Measurements from ENCODE around the gene SAPCD2. TPM values are rescaled to one million over a fixed set of nuclear protein-coding genes. Genes with fewer than 3 reads are reported as not detected.
A peak's percentile ranks its signal among the peaks of the same experiment; 100 is the strongest.
"Not testable (repeated sequence)": the region's sequence is repeated elsewhere in the genome, so short reads cannot be mapped to it uniquely, and the experiment has no call there.

SAPCD2 gene
- total RNA-seq, 1 donor from 2014 or later: 0.22 TPM

DNA sequence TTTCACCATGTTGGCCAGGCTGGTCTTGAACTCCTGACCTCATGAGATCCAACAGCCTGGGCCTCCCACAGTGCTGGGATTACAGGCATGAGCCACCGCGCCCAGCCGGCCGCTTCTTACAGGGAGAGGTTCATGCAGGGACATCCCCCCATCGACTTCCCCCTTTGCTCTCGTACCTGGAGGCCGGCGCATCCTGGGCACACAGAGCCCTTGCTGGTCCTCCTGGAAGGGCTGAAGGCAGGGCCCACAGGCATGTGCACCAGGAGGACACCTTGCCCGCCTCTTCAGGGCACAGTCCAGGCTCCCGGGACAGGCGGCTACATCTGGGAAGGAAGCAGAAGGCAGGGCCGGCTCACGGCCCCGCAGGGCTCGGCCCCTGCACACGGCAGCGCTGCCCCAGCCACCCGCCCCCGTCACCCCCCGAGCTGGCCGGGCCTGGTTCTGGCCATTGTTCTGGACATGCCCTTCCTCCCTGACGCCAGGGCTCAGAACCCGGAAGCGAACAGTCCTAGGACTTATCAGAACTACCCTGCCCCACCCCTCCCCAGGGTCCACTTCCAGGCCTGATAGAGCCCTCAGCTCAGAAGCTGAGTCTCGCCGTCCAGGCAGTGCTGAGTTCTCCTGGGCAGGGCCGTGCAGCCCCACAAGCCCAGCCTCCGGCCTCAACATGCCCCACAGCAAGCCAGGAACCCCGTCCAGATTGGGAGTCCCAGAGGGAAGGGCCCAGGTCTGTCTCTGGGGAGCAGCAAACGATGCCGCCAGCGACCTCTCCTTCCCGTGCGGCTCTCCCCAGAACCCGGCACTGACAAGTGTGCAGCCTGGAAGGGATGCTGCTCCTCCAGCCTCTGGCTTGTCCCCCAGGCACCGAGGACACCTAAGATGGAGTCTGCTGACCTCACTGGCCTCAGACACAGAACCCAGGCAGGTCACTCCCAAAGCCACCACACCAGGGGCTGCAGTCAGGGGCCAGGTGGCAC lies 27.3 kb downstream of the SAPCD2 start:
- ATAC-seq (no peak), DNase-seq (ENCODE audit: missing footprints) (no peak)
- intact Hi-C loops (cut with DNase I): no loop called here

DNA sequence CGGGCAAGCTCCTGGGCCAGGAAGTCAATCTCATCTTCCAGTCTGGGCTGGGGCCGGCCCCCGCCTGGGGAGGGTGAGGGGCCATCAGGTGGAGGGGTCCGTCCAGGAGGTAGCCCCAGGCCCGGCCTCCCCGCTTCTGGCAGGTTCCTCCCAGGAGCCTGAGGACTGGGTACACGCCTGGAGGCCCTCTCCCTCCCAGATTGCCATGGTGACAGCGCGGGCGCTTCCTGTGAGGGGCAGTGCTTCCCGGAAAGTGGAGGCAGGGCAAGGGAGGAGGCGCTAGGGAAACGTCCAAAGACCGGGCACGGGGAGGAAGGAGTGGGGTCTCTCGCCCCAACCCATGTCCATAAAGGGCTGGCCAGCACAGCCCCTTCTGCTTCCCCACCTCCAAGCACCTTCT lies 29.2 kb downstream of the SAPCD2 start:
- intact Hi-C loops (cut with DNase I): no loop called here
- no peak for DNase-seq (ENCODE audit: missing footprints)
- no peak for ATAC-seq

DNA sequence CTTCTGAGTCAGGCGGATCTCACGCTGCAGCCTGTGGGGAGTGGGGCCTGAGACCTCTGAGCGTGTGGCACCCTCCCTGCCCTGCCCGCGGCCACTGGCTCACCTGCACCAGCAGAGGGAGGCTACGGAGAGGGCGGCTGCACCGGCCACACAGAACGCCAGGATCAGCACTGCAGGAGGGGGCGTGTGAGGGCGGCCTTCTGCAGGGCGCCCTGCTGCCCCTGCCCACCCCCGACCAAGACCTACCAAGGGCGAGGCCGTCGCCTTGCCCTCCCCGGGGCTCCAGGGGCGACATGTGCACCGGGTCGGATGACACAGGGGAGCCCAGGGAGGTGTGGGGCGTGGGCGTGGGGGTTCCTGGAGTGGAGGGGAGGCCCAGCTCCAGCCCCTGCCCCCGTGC lies 29.8 kb downstream of the SAPCD2 start:
- intact Hi-C loops (cut with DNase I): no loop called here
- ATAC-seq (no peak), DNase-seq (ENCODE audit: missing footprints) (no peak)

DNA sequence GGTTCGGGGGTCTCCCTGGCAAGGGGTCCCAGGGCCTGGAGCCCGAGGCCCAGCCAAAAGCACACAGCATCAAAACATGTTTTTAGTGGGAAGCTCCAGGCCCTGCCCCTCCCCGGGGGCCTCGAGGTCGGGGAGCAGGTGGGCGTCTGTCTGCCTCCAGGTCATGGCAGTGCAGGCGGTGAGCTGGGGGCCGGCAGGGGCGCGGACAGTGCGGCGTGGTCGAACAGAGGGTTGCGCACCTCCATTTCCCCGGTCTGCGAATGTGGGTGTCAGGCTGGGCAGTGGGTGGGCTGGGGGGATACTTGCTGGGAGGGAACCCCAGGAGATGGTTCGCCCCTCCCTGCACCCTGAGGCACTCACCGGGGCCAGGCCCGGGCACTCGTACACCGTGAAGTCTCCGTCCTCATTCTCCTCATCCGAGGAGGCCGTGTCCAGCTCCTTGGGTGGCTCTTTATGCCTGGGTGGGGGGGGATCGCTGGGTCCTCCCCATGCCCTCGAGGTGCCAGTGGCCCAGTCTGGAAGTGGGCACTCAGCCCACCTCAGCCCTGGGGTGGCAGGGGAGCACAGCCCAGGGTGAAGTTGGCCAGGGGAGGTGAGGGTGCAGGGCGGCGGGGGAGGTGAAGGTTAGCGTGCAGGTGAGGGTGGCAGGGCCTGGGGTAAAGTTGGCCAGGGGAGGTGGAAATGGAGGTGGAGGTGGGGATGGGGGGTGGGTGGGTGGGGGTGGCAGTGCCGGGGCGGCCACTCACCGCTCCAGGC lies 30.6 kb downstream of the SAPCD2 start:
- intact Hi-C loops (cut with DNase I): no loop called here
- DNase-seq (ENCODE audit: missing footprints) (no peak), ATAC-seq (no peak)

DNA sequence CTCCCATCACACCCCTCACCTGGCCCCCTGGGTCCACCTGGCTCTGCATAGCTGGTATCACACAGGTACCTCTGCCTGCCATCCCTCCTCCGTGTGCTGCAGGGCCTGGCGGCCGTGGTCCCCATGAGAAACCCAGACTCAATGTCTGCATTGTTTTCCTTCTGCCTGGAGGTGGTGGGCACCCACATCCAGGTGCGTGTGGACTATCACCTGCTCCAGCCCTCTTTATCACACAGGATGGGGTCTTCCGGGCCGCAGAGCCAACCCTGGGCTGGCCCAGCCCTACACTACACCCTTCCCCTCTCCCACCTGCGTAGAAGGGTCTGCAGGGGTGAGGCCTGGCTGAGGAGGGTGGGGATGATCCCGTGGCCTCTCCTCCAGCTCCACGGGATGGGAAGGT lies 31.4 kb downstream of the SAPCD2 start:
- DNase-seq (ENCODE audit: missing footprints) (no peak), ATAC-seq (no peak)
- intact Hi-C loops (cut with DNase I): no loop called here

DNA sequence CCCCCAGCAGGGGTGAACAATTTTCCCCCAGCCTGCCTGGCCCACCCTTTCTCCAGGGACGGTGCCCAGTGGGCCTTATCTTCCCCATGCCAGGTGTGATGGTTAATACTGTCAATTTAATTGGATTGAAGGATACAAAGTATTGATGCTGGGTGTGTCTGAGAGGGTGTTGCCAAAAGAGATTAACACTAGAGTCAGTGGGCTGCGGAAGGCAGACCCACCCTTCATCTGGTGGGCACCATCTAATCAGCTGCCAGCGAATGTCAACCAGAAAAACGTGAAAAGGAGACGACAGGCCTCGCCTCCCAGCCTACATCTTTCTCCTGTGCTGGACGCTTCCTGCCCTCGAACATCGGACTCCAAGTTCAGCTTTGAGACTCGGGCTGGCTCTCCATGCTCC lies 32.9 kb downstream of the SAPCD2 start:
- intact Hi-C loops (cut with DNase I): no loop called here

DNA sequence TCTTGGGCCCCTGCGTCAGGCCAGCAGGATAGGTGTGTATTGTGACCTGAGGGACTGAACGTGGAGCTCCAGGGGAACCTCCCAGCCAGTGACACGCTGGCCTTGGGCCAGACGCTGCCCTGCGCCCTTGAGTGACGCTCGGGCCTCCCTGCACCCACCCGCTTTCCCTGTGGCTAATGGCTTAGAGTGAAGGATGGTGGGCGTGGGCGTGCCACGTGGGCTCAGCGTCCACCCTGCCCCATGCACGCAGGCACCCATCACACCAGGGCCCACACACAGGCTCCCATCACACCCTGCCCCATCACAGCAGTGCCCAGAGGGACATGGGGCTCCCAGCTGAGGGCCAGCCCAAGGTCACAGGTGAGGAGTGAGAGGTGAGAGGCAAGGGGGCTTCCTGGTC lies 33.3 kb downstream of the SAPCD2 start:
- ATAC-seq (no peak), DNase-seq (ENCODE audit: missing footprints) (no peak)

More for the DNA sequence above, 32.9 kb downstream of the SAPCD2 start:
- DNase-seq (ENCODE audit: missing footprints) (no peak), ATAC-seq (no peak)

DNA sequence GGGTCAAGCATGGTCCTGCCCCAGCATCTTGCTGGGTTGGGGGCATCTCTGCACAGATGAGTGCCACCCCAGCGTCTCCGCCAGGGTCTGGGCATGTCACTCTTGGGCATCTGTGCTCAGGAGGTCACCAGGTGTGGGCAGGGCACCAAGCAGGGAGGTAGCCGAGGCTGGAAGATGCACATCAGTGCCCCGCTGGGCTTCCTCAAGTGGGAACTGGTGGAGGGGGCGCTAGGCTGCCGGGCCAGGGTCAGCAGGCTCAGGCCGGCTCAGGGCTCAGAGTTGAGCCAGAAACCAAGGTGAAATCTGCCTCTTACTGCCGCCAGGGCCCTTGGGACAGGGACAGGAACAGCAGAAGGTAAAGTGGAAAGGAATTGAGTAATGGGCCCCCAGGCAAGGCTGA lies 34.4 kb downstream of the SAPCD2 start:
- intact Hi-C loops (cut with DNase I): loop anchor here (2.0 kb wide), 2 partner anchors 87 to 249 kb away; no protein-coding TSS in a partner anchor
- ATAC-seq (no peak), DNase-seq (ENCODE audit: missing footprints) (no peak)

More for the DNA sequence above, 33.3 kb downstream of the SAPCD2 start:
- intact Hi-C loops (cut with DNase I): no loop called here

DNA sequence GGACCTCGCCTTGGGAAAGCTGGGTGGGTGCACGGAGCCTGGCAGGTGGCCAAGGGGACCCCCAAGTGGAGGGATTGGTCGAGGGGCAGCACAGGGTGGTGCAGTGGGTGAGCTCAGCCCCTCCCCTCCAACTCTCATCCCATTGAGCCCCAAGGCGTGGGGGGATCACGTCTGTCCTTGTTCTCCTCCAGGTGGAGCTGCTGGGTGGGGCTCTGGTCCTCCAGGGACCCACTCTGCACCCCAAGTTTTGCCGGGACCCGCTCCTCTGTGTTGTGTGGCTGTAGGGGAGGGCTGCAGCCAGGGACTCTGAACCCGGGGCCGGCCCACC lies 34.9 kb downstream of the SAPCD2 start:
- intact Hi-C loops (cut with DNase I): loop anchor here (2.0 kb wide), 2 partner anchors 87 to 249 kb away; no protein-coding TSS in a partner anchor
- DNase-seq (ENCODE audit: missing footprints): no peak
- ATAC-seq: no peak

DNA sequence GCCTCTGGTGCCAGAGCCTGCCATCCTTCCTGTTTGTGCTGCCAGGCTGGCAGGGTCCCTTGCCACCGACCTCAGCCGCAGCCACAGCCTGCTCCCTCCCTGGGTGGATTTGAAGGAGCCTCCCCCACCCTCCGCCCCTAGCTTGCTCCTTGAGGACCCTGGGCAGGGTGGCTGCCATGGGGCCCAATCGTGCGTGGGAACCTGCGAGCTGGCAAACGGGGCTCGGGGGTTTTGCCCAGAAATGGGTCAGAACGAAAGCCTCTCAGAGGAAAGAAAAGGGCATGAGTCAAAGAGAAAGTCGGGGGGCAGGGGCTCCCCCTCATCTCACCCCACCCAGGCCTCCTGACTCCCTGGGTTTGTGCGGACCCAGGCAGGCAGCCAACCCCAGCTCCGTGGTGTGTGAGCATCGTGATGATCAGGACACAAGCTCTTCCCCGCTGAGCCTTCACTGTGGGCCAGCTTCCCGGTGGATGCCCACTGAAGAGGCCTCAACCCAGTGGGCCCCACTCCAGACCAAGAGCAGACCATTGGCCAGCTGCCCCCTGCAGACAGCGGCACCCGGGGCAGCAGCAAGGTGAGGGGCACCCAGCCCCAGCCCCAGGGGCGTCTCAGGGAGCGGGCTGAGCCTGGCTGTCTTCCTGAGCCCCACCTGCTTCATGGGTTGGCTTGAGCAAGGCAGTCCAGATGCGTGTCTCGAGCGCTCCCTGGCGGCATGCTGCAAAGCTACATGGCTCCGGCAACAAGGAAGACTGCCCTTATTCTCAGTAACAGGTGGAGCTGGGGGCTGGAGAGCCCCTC lies 35.4 kb downstream of the SAPCD2 start:
- peak; percentile 70 for ATAC-seq
- peak; percentile 93 for DNase-seq (ENCODE audit: missing footprints)
- intact Hi-C loops (cut with DNase I): loop anchor here (2.0 kb wide), 2 partner anchors 86 to 248 kb away; no protein-coding TSS in a partner anchor

DNA sequence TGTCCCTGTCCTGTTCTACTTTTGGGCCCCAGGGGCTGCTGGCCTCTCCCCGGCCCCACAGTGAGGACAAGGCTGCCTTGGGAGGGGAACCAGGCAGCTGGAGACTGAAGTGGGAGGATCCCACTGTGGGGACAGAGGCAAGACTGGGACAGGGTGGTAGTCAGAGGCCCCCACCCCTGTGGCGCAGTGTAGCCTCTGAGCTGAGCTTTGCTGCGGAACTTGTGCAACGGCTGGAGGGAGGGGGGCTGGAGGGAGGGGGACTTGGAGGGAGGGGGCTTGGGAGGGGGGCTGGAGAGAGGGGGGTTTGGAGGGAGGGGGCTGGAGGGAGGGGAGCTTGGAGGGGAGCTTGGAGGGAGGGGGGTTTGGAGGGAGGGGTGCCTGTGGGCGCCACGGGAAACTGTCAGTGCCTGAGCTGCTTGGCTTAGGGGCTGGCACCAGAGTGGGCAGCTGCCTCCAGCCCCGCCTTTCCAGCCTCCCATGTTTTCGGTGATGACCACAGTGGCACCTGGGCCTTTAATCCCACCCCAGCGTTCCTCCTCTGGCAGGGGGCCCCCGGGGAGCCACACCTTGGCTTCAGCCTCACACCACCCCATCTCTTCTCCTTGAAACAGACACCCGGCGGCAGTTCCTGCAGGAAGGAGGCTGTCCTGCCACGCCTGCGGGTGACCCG lies 36.2 kb downstream of the SAPCD2 start:
- DNase-seq (ENCODE audit: missing footprints) (no peak), ATAC-seq (no peak)
- intact Hi-C loops (cut with DNase I): loop anchor here (2.0 kb wide), 2 partner anchors 85 to 247 kb away; no protein-coding TSS in a partner anchor

DNA sequence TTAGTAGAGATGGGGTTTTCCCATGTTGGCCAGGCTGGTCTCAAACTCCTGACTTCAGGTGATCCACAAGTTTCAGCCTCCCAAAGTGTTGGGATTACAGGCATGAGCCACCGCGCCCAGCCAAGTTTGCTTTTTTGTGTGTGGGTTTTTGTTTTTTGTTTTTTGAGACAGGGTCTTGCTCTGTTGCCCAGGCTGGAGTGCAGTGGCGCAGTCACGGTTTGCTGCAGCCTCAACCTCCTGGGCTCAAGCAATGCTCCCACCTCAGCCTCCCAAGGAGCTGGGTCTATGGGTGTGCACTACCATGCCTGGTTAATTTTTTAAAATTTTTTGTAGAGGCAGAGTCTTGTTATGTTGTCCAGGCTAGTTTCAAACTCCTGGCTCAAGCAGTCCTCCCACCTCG lies 36.9 kb downstream of the SAPCD2 start:
- ATAC-seq; intact Hi-C loops (cut with DNase I); DNase-seq (ENCODE audit: missing footprints): not testable (repeated sequence)

DNA sequence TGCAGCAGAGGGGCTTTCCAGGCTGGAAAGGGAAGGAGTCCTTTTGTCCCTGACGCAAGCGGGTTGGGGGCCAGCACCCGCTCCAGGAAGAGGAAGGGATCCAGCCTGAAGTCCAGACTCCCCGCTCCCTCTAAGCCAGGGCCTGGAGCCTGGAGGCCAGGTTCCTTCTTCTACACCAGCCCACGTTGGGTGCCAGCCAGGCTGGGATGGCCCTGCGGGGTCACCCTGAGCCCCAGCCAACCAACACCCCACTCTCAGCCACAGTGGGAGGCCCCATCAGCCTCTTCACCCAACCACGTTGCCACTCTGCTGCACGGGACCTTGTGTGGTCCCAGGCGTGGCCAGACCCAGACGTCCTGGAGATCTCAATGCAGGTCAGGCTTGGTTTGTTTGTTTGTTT lies 37.5 kb downstream of the SAPCD2 start:
- intact Hi-C loops (cut with DNase I): no loop called here
- ATAC-seq (peak; percentile 37), DNase-seq (ENCODE audit: missing footprints) (peak; percentile 91)

DNA sequence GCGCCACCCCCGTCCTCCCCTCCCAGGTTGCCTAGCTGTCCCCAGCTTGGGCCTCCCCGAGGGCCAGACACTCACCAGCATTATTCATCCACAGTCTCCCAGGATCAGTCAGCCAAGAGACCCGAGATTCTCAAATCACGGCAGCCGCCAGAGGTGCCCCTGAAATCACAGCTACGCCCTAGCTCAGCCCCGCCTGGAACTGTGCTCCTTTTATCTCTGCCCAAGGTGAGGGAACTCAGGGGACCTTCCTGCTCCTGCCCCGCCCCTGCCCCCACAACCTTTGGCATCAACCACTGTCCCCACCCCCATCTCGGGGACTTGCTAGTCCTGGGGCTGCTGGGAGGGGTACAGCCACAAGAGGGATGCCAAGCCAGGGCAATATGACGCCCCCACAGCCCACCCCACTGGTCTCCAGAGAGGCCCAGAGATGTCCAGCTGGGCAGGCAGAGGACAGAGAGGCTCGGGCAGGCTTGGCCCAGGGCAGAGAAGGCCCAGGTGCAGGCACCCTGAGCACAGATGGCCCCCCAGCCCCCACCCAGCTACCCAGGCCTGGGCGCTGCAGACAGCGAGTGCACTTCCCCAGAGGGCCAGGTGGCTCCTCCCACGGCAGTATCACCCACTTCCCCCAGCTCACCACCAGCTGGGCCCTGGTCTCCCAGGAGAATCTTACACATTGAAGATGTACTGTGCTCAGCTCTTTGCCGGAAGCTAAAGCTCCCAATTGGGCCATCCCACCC lies 38.3 kb downstream of the SAPCD2 start, which contains the start of gene FUT7:
FUT7 (minus strand) TSS at position 185 of the 737 bp plus-strand sequence; CDS start at position 88, 97 bp downstream.
- DNase-seq (ENCODE audit: missing footprints) (no peak), ATAC-seq (no peak)
- intact Hi-C loops (cut with DNase I): no loop called here

DNA sequence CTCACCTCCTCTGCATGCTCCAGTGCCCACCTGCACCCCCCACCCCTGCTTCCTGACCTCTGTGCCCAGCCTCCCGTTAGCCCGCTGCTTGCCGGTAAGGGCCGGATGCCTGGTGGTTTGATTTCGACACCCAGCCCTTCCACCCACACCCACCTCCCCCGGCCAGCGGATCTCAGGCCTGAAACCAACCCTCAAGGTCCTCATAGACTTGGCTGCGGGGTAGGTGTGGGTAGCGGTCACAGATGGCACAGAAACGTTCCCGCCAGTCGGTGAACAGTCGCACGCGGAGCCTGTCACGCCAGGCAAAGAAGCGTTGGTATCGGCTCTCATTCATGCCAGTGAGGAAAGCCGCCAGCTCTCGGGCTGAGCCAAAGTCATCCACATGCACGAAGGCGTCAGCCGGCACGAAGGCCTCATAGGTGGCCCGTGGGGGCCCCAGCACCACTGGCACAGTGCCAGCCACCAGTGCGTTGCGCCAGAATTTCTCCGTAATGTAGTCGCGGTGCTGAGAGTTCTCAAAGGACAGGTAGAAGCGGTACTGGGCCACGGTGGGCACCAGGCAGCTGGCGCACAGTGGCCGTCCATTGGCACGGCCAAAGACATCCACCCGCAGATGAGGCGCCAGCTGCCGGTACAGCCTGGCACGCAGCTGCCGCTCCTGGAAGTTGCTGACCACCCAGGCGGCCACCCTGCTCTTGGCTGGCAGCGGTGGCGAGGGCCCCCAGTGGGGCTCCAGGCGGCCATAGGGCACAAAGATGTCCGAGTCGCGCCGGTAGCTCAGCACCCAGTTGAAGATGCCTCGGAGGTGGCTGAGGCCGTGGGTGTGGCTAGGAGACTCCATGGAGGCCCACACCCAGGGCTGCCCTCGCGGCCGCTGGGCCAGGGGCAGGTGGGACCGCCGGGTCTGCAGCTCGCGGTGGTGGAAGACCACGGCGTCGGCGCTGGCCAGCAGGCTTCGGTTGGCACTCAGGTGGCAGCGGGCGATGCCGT lies 39.5 kb downstream of the SAPCD2 start:
- intact Hi-C loops (cut with DNase I): no loop called here
- no peak for DNase-seq (ENCODE audit: missing footprints)
- no peak for ATAC-seq

DNA sequence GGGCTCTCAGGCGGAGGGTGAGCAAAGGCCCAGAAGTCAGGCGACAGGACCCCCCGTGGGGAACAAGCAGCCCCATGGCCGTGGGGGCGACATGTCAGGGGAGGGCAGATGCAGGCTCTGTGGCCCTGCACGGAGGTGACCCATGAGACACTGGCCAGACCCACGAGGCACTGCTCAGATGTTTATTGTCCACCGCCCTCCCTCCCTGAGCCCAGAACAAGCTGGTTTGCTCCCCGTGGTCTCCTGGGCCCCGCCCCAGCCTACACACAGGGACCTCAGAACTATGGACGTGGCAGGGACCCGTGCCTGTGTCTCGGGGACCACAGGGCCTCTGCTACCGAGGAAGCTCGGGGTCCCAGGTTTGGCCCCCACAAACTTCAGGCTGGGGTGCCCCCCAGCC lies 40.4 kb downstream of the SAPCD2 start:
- no peak for ATAC-seq
- intact Hi-C loops (cut with DNase I): no loop called here
- DNase-seq (ENCODE audit: missing footprints): no peak

Measured in Right ventricle myocardium inferior (tissue), 1 donor.